Muscle of back (tissue), 13 donors: ENCODE measurements around the gene MIOS. TPM values are rescaled to one million over a fixed set of nuclear protein-coding genes. Genes with fewer than 3 reads are reported as not detected.

Experiments
- DNase-seq, 3 donors: peaks; one replicate each; pipeline versions ENCODE4 v3.0.0 to v3.0.0-alpha.2; 2013
- long read RNA-seq, 9 donors: transcript quantifications; one replicate each; lab custom pipeline, GENCODE V29; 2026
- polyA plus RNA-seq, 10 donors: library from polyadenylated mRNA; unstranded; fragments of 120-200 nt; gene quantifications; one replicate each; pipeline ENCODE4 v1.2.1, GENCODE V29; 2013; ENCODE audit not compliant: insufficient read length in 10 of 10

Gene MIOS
- polyA plus RNA-seq = 10 to 100 TPM; 22.0 to 35.4 (median 27.4) TPM
- long read RNA-seq, donor 1, partial matches to known transcripts = 0 of 1 reads
- long read RNA-seq, donor 1, other reads (novel, unspliced or antisense) = 0 of 1 reads
- long read RNA-seq, donor 2 = 0 reads
- long read RNA-seq, donor 3 = 0 reads
- long read RNA-seq, donor 4 = 0 reads
- long read RNA-seq, donor 5, partial matches to known transcripts = 0 of 3 reads
- long read RNA-seq, donor 5, other reads (novel, unspliced or antisense) = 0 of 3 reads
- long read RNA-seq, donor 6, partial matches to known transcripts = 0 of 3 reads
- long read RNA-seq, donor 6, other reads (novel, unspliced or antisense) = 0 of 3 reads
- long read RNA-seq, donor 7, partial matches to known transcripts = 0 of 1 reads
- long read RNA-seq, donor 7, other reads (novel, unspliced or antisense) = 0 of 1 reads
- long read RNA-seq, donor 8, partial matches to known transcripts = 0 of 3 reads
- long read RNA-seq, donor 8, other reads (novel, unspliced or antisense) = 0 of 3 reads
- long read RNA-seq, donor 9, partial matches to known transcripts = 0 of 1 reads
- long read RNA-seq, donor 9, other reads (novel, unspliced or antisense) = 0 of 1 reads

DNA sequence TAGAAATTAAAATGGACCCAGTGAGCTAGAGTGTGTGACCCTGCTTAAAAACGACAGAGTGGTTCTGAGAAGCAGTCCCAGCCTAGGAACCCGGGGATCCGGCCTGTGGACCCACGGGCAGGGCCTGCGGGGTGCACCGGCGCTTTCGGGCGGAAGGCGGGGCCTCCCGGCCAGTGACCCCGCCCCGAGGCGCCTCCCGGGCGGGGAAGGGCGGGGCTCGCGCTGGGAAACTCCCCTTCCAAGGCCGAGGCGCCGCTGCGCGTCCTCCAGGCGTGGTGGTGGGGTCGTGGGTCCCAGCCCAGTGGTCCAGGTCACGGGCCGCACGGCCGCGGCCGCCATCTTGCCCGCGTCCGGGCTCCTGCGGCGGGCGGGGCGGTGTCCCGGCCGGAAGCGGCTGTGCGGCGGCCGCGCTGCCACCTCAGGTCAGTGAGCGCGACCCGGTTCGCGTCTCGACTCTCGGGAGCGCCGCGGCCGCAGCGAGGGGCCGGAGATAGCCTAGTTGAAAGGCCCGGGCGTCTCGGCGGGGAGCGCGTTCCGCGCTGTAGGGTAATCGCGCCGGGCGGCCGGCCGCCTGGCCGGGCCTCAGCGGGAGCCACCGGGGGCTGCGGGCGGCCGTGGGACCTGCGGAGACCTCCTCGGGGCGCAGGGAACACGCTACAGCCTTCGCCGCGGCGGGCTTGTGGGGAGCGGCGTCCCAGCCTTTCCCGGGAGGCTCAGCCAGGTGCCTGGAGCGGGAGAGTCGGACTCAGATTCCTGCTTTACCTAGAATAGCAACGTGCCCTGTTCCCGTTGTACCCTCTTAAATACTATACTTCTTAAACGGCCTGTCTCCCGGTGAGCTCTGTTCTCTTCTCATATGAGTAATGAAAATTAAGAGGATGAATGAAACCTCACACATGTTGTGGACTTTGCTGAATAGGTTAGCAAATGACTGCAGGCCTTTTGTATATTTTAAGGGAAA is at the start of gene MIOS:
Gene MIOS, plus strand, starts transcription at position 234 of the 961 bp plus-strand sequence. CDS start 5,592 bp downstream, outside the sequence.
- peak; percentile 77 to 94 (median 91) for DNase-seq

DNA sequence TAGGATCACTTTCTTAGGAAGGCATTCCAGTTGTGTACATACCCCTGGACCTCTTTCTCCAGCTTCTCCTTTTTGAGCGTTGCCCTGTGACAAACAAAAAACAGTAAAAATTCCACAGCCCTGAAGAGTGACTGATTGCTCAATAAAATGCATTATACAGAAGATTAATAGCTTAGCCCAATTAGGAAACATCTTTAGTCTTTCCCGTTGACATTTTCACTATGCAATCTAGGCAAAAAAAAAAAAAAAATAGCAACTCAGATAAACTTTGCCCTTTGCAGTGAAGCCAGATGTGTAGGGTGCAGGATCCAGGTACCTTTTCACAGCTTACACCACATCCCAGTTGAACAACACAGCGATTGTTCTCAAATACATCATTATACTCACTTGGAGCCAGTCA is 48.9 kb upstream of the MIOS start:
- DNase-seq = no peak

DNA sequence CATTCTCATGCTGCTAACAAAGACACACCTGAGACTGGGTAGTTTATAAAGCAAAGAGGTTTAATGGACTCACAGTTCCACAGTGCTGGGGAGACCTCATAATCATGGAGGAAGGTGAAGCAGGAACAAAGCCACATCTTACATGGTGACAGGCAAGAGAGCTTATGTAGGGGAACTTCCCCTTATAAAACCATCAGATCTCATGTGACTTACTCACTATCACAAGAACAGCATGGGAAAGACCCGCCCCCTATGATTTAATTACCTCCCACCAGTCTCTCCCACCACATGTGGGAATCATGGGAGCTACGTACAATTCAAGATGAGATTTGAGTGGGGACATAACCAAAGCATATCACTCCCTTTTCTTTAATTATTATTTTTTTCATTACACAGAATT is 47.6 kb upstream of the MIOS start:
- no peak for DNase-seq

DNA sequence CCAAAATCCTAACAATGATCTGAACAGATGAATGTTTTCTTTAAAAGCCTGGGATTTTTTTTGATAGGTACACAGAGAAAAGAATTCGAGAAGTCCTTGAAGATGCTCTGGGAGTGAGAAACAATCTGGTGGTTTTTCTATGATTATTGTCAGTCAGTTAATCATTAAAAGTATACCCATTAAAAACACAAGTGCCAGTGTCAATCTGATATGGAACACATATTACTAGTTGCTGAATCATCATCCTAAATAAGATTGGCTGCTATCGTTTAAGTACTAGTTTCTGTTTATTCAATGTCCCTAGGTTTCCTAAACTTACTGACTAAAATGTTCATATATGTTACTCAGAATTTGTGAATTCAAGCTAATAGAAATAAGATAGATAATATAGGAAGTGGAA is 47.2 kb upstream of the MIOS start:
- no peak for DNase-seq

DNA sequence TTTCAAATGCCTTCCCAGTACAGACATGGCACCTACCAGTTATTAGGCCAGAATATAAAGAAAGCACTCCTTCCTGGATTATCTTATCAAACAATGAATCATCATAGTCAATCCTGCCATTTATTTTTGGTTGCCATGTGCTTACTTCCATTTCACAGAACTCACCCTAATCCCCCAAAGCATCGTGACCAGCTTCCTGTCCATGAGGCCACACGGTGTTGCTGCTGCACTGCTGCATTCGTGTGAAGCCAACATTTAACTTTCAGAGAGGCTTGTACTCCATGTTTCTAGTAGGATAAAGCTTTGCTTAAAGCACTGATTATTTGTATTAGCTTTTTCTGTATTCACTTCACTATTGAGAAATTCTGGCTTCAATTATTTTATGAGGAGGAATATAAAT is 45.4 kb upstream of the MIOS start:
- no peak for DNase-seq

DNA sequence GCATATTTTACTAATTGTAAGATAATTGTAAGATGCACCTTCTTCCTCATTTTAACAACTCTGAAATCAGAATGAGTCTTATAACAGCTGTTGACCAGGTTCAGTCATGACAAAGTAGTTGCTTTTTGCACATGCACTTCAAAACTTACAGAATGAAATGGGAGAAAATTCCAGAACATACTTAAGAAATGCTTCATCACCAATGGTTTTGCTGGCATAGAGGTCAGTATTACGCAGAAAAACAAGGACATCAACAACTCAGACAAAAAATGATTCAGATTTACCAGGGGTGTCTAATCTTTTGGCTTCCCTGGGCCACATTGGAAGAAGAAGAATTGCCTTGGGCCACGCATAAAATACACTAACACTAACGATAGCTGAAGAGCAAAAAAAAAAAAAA is 44.3 kb upstream of the MIOS start:
- no peak for DNase-seq

DNA sequence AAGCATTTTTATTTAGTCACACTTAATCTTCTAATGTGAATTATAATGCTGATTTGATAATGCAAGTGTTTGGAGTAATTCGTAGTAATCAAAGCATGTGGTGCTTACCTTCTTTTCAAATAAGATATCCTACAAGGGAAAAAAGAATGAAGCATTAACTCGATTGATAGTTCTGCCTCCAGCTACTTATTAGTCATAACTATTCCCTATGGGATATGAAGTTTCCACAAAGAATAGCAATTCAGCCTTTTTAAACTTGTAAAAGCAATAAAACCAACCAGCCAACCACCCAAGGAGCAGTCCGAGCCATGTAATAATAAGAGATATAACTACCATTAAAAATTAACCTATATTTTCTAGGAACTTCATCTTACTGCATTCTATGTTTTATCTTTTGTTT is 42.6 kb upstream of the MIOS start:
- DNase-seq = no peak

DNA sequence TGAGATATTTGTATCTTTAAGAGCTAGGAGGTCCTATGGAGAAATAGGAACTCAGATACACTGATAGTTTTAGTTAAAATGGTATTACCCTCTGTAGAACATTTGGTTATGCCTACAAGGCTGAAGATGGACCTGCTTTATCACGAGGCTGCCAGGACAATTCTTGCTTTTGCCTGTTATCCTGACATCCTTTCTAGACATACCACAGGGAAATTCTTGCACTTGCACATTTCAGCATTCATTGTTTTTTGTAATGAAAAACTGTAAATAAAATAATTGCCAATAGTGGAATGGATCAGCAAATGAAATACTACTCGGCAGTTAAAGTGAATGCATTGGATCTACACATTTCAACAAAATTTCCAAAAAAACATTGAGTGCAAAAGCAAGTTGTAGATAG is 40.7 kb upstream of the MIOS start:
- DNase-seq = no peak

DNA sequence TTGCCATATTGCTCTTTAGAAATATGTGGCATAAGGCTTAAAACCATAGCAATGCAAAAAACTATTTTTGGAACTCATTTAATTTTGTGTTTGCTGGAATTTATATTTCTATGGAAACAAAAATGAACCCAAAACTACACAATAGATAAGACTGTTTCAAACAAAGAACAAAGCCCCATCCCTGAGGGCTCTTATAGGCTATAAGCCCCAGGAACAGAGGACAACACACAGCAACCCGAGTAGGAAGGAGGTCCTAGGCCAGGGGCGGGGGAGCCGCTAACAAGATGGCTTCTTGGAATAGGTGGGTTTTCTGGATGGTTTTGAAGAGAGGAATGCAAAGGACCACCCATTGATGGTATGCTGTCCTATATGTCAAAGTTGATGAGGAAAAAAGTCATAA is 39.6 kb upstream of the MIOS start:
- DNase-seq = no peak

DNA sequence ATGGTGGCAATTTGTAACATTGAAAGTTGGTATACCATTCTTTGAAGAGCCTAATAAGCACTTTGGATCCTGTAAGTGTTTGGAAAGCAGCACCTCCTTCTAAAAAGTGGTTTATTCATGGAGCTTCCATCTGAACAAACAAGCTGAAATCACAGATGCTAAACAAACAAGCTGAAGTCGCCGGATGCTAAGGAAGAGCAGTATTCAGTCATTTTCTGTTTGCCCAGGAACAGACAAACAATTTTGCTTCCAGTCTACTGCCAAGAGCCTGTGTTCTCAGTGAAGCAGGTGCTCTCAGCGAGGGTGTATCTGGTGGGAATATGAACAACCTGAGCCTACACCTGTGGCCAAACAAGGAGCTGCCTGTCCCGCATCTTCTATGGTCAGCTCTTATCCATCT is 37.4 kb upstream of the MIOS start:
- DNase-seq = no peak

DNA sequence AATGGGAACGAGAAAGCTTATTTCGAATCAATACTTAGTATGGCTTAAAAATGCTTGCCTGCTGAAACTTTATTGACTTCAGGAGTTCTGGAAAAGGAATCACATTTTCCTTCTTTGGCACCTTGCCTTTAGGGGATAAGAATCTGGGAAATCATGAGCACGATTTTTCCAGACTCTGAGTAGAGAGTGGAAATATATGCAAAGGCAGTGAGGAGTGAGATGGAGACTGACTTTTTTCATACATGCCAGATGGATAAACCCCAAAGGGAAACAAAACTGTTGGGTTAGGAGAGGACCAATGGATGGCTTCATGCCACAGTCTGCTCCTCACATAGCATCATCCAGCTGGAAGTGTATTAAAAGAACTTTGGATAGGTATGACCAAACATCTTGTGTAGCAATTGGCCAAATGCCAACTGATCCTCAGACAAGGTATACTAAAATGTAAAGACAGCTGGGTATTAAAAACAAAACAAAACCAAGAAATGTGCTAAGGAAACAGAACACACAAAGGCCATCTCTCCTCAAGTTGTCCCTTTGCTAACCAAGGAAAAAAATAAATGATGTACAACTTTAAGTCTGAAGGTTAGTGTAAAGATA is 32.8 kb upstream of the MIOS start:
- DNase-seq = peak in 1 of 3 donors; percentile 26

DNA sequence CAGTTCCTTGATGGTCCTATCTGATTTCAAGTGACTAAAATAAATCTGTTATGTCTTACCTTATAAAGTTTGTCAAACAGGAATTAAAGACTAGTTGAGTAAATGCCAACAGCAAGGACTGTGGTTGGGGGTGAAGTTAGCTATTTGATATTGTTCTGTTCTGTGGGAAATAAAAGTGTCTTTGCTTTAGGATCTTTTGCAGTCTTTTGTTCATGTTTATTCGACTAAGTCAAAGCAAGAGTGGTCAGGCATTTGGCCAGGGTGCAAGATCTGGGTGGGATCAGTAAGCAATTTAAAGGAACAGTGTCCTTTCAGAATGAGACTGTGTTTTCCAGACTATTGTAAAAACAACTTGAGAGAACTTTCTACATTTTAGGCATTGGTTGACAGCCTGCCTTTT is 31.0 kb upstream of the MIOS start, which contains the start of gene COL28A1:
Gene COL28A1, minus strand, starts transcription at position 183 of the 400 bp plus-strand sequence. CDS start 2,998 bp downstream, outside the sequence.
- no peak for DNase-seq

DNA sequence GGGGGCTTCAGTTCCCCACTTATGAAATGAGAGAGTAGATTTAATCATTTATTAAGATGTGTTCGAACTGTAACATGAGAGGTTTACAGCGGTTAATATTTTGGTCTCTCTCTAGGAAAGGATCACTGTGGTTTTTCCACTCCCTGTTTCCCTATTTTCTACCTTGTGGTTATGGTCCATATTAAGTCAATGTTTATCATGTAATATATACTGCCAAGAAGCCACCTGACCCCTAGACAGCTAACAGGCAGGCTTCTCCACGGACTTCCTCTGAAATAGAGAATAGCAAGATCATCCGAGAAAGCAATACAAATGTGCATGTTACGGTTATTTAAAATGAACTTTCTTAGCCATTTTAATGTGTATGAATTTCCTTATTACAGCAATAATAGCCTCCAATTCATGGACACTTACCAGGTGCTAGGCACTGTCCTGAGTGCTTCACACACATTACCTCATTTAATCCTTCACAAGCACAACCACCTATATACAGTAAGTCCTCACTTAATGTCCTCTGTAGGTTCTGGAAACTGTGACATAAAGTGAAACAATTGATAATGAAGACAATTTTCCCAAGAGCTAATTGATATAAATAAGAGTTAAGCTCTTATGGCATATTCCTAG is 30.2 kb upstream of the MIOS start:
- DNase-seq = no peak

DNA sequence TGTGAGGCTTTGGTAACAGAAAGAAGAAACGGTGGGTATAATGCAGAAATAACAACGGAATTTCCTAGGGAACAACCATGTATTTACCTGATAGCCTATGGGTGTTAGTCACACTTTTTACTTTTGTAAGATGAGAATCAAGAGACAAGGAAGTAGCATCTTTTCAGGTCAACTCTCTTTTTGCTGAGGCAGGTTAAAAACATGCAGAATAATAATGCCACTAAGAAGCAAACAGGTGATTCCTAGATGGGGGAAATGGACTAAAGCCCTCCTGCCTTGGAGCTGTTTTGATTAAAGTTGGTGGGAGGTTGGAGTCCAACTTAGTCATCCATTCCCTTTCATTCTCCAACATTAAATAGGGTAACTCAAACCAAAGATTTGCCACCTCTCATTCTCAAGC is 29.0 kb upstream of the MIOS start:
- DNase-seq = no peak

DNA sequence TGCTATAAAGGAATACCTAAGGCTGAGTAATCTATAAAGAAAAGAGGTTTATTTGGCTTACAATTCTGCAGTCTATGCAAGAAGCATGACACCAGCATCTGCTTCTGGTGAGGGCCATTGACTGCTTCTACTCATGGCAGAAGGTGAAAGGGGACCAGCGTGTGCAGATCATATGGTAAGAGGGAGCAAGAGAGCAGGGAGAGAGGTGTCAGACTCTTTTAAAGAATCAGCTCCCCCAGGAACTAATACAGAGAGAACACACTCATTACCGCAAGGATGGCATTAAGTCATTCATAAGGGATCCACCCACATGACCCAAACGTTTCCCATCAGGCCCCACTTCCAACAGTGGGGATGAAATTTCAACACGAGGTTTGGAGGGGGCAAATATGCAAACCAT is 27.5 kb upstream of the MIOS start:
- DNase-seq = no peak

DNA sequence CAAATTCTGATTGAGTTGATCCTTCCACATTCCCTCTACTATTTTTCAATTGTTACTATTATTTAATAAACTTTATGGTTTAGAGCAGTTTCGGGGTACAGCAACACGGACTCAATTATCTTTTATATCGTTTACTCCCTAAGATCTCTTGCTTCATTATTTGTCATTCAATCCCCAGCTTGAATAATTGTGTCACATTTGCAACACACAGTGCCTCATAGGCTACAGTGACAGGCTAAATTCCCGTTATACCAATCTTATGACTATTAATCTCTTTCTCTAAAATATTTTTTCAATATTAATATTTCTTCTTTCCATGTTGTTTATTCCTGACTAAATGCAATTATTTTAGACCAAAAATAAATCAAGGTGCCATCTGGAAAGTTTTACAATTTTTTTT is 27.0 kb upstream of the MIOS start:
- no peak for DNase-seq

DNA sequence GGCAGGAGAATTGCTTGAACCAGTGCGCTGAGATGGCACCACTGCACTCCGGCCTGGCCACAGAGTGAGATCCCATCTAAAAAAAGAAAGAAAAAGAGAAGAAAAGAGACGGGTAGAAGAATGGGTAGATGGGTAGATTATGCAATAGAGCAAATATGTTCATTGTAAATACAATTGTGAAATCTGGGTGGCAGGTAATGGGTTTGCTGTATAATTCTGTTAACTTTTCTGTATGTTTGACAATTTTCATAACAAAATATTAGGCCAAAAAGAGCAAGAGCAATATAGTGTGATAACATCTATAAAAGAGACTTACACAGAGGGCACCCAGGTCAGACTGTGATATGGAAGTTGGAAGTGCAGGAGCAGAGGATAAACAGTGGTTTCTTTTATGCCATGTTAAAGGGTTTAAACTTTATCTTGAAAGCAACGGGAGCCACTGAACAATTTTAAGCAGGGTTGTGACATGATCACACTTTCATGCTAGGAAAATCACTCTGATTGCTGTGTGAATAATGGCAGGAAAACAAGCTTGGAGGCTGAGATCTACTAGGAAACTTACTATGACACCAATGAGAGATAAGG is 24.3 kb upstream of the MIOS start:
- no peak for DNase-seq

DNA sequence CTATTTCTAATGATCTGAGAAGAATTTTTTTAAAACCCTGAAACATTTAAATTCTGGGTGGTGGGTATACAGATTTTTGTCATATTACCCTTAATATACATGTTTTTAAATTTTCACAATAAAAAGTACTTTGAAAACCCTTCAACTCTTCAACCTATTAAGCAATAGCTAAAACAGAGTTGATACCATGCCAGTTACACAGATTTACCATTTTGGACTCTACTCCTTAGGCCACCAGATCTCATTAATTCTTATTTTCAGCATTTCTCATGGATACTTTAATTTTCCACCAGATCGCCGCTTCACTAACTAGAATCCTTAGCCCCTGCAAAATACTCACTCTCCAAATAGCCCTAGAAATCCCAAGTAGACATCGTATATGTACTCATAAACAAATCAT is 18.3 kb upstream of the MIOS start:
- no peak for DNase-seq

DNA sequence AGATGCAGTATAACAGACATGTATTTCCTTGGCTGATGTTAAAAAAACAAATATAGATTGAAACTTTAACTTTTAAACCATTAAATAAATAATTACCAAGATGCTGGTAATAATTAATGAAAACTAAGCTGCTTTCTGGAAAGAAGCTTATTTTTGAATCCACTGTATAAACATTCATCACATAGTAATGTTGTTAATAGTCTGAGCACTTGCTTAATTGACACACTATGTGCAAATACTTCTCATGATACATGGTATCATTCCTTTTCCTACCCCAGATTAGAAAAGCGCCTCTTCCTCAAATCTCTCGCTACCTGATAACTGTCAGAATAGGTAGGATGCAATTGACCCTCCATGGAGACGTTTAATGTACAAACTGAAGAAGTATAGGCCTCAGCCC is 16.0 kb upstream of the MIOS start:
- no peak for DNase-seq

DNA sequence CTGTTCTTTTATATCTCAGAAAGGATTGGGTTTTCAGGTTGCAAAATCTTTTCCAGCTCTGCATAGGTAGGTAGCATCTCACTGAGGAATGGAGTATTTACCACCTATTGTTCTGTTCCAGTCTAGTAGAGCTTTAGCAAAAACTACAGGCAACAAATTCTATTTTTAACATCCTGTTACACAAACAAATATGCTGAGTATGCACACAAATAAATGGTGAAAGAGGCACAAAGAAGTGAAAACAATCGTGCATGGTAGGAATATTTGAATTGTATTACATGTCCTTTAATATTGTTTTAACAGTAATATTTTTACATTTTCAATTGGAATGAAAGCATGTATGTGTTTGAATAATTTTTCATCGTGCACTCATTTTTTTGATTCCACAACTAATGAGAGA is 14.5 kb upstream of the MIOS start:
- no peak for DNase-seq

DNA sequence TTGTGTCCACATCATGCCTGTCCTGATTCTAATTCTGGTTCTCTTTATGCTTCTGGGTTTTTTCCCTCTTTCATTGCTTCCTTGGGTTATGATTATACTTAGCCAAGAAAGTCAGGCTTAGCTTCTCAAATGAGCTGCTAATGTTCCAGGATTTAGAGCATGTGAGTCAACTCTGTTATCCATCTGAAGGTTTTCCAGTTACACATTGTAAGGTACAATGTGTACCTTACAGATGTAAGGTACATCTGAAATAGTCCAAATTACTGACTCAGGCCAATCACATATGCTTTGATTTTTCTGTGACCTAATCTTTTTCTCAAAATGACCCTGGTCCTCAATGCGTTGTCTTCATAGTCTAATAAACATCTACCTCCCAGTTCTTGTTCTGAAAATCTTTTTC is 13.3 kb upstream of the MIOS start:
- DNase-seq = no peak
